Measurements from ENCODE around the gene ZNF335.
"Not testable (repeated sequence)": the region's sequence is repeated elsewhere in the genome, so short reads cannot be mapped to it uniquely, and the experiment has no call there.

ZNF335 gene

GRCh38 chr20:45963059-45964005 is 8.7 kb downstream of the ZNF335 start:
- H3K27ac ChIP-seq, result no peak overlapping the region
- peak; percentile 51 for TF ChIP-seq CTCF (IDR thresholded peaks at IDR 0.05)
- no peak for TF ChIP-seq ZFX (IDR thresholded peaks at IDR 0.05; ENCODE audit: borderline replicate concordance)

GRCh38 chr20:45962031-45962755 is 9.8 kb downstream of the ZNF335 start:
- H3K27ac ChIP-seq, result no peak overlapping the region
- TF ChIP-seq CTCF (IDR thresholded peaks at IDR 0.05) (no peak), ZFX (IDR thresholded peaks at IDR 0.05; ENCODE audit: borderline replicate concordance) (no peak)

GRCh38 chr20:45959956-45960630 is 11.9 kb downstream of the ZNF335 start:
- TF ChIP-seq CTCF (IDR thresholded peaks at IDR 0.05), result no peak
- TF ChIP-seq ZFX (IDR thresholded peaks at IDR 0.05; ENCODE audit: borderline replicate concordance), result no peak
- no peak overlapping the region for H3K27ac ChIP-seq

- no peak overlapping the region for H3K27ac ChIP-seq
- TF ChIP-seq ZFX (IDR thresholded peaks at IDR 0.05; ENCODE audit: borderline replicate concordance), result no peak
- TF ChIP-seq CTCF (IDR thresholded peaks at IDR 0.05), result no peak
Measured at GRCh38 chr20:45959126-45959525, 12.9 kb downstream of the ZNF335 start.

GRCh38 chr20:45958593-45958992 is 13.4 kb downstream of the ZNF335 start:
- no peak for TF ChIP-seq CTCF (IDR thresholded peaks at IDR 0.05)
- TF ChIP-seq ZFX (IDR thresholded peaks at IDR 0.05; ENCODE audit: borderline replicate concordance), result no peak
- H3K27ac ChIP-seq, result no peak overlapping the region

GRCh38 chr20:45957021-45957941 is 14.7 kb downstream of the ZNF335 start:
- no peak for TF ChIP-seq CTCF (IDR thresholded peaks at IDR 0.05)
- H3K27ac ChIP-seq, result no peak overlapping the region

GRCh38 chr20:45956326-45956725 is 15.7 kb downstream of the ZNF335 start:
- not testable (repeated sequence) for H3K27ac ChIP-seq
